Measurements from ENCODE around the gene MYH10. TPM values are rescaled to one million over a fixed set of nuclear protein-coding genes. Genes with fewer than 3 reads are reported as not detected.
"Not testable (repeated sequence)": the region's sequence is repeated elsewhere in the genome, so short reads cannot be mapped to it uniquely, and the experiment has no call there.

Gene MYH10
- total RNA-seq, 1 donor from 2014 or later, result 75.7 TPM

DNA sequence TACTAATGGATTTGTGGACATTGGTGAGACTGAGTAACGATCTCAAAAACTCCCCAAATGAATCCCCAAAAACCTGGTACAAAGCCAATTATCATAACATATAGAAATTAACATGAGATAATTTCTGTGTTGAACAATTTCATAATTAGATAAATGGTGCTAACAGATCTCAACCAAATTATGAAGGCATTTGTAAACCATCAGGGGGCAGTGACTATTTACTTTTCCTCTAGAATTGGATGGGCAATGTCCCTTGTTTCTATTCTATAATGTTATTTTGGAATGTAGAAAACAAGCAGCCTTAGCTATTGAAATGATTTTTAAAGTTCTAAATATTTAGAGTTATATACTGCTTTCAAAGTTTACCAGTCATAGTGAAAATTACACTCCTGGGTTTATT lies 57.8 kb downstream of the MYH10 start:
- no peak for DNase-seq (ENCODE audit: low spot score)
- intact Hi-C loops (cut with DNase I), result loop anchor here (10.0 kb wide), 1 partner anchor 172 kb away; the partner anchor contains the start of gene CCDC42

GRCh38 chr17:8563981-8564602 lies 66.4 kb downstream of the MYH10 start:
- intact Hi-C loops (cut with DNase I), result no loop called here
- DNase-seq (ENCODE audit: low spot score), result no peak
- no peak for ATAC-seq

More for the DNA sequence above, 57.8 kb downstream of the MYH10 start:
- ATAC-seq, result no peak

- intact Hi-C loops (cut with DNase I), result no loop called here
- DNase-seq (ENCODE audit: low spot score) (no peak), ATAC-seq (no peak)
Measured at GRCh38 chr17:8563024-8563776, 67.3 kb downstream of the MYH10 start.

DNA sequence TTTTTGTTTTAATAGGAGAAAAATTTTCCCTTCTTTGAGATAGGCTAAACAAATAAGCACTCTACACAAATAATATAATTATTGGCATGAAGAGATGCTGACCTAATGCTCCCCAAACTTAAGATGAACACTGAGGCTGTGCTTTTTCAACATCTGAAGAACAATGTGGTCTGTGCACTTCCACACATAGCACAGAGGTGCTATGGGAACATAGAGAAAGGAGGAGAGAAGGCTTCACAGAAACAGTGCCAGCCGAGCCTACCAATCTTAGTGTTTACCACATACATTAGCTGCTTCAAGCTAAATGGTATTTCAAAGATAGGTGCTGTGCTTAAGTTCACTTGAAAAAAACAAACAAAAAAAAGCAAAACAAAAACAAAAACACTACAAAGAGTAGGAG lies 72.4 kb downstream of the MYH10 start:
- DNase-seq (ENCODE audit: low spot score), result no peak
- intact Hi-C loops (cut with DNase I), result no loop called here
- no peak for ATAC-seq

DNA sequence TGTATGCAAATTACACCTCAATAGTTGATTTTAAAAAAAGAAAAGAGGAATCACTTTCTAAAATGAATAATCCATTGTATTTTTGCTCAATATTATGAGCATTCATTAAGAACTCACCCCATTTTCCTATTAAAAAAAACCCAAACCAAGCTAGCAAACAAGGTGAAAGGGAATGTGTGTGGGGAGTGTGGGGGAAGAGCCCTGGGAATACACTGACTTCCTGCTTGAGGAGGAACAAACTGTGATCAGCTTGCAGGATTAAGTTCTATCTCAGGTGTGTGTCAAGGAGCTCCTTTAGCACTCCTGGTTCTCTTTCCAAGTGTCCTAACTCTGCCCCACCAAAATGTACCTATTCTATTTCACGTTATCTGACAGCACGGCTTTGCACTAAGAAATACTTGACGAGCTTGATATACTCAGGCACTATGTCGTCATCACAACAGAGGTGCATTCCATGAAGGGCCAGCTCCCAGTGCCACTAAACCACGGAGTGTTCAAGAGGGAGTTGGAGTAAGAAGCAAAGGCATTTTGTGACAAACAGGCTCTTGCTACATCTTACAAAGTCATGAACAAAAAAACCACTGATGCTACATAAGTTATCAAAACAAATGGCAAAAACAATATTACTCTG lies 73.2 kb downstream of the MYH10 start:
- intact Hi-C loops (cut with DNase I), result no loop called here
- DNase-seq (ENCODE audit: low spot score) (no peak), ATAC-seq (no peak)

DNA sequence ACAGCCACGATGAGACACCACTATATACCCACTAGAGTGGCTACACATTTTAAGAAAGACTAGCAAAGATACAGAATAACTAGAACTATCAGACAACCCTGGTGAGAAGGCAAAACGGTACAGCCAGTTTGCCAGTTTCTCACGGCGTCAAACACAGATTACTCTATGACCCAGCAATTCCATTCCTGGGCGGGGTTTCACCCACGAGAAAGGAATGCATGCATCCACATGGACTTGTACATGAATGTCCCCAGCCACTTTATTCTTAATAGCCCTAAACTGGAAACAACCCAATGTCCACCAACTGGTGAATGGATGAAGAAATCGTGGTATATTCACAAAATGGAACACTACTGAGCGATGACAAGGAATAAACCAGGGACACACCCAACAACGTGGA lies 74.5 kb downstream of the MYH10 start:
- DNase-seq (ENCODE audit: low spot score) (no peak), ATAC-seq (no peak)
- intact Hi-C loops (cut with DNase I), result no loop called here

- no peak for DNase-seq (ENCODE audit: low spot score)
- intact Hi-C loops (cut with DNase I), result no loop called here
- ATAC-seq, result no peak
Measured at GRCh38 chr17:8555062-8555461, 75.5 kb downstream of the MYH10 start.

- no peak for DNase-seq (ENCODE audit: low spot score)
- intact Hi-C loops (cut with DNase I), result no loop called here
- no peak for ATAC-seq
Measured at GRCh38 chr17:8552577-8553320, 77.8 kb downstream of the MYH10 start.

DNA sequence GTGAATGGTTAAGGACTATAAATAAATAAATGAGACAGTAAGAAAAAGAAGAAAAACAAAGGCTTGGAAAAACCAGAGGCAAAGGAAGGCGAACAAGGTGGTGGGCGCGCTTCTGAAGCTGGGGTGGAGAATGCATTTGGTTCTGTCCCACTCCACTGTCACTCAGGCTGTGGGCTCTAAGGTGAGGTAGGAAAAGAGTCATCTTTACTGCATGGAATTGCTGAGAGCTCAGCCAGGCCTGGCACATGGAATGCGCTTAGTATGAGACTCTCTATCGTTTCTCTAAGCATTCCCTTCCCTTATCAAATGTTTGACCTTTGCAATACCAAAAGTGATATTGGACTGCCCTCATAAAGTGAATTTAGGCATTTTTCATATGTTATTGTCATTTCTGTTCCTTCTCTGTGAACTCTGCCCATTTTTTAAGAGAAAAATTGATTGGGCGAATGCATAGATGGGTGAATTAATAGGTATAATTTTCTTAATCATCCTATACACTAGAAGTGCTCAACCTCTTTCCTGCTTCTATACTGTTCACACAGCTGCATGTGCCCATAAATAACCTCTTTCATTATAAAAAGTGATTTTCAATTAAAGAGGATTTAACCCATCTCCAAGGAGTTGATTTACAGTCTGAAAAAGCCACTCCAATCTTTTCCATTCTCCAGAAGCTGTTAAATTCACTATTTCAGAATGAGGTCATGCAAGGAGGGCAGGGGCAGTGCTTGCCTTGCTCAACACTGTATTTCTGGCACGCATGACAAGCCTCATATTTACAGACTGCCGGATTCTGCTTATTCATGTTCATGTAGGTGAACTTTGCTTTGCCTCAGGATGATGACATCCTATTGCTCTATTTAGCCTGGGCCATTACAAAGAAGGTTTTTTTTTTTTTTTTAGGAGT lies 87.7 kb downstream of the MYH10 start:
- DNase-seq (ENCODE audit: low spot score), result no peak

DNA sequence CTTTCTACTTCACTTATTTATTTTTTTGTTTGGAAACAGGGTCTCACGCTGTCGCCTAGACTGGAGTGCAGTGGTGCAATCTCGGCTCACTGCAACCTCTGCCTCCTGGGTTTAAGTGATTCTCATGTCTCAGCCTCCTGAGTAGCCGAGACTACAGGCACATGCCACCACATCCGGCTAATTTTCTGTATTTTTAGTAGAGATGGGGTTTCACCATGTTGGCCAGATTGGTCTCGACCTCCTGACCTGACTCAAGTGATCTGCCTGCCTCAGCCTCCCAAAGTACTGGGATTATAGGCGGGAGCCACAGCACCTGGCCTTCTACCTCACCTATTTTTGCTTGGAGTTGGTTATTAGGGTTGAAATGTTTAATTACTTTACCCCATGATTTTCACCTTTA lies 90.5 kb downstream of the MYH10 start:
- DNase-seq (ENCODE audit: low spot score); ATAC-seq; intact Hi-C loops (cut with DNase I): not testable (repeated sequence)

More for the DNA sequence above, 87.7 kb downstream of the MYH10 start:
- intact Hi-C loops (cut with DNase I), result no loop called here
- ATAC-seq, result peak; percentile 92

GRCh38 chr17:8537734-8538133 lies 92.8 kb downstream of the MYH10 start:
- no peak for DNase-seq (ENCODE audit: low spot score)
- ATAC-seq, result no peak
- intact Hi-C loops (cut with DNase I), result no loop called here

DNA sequence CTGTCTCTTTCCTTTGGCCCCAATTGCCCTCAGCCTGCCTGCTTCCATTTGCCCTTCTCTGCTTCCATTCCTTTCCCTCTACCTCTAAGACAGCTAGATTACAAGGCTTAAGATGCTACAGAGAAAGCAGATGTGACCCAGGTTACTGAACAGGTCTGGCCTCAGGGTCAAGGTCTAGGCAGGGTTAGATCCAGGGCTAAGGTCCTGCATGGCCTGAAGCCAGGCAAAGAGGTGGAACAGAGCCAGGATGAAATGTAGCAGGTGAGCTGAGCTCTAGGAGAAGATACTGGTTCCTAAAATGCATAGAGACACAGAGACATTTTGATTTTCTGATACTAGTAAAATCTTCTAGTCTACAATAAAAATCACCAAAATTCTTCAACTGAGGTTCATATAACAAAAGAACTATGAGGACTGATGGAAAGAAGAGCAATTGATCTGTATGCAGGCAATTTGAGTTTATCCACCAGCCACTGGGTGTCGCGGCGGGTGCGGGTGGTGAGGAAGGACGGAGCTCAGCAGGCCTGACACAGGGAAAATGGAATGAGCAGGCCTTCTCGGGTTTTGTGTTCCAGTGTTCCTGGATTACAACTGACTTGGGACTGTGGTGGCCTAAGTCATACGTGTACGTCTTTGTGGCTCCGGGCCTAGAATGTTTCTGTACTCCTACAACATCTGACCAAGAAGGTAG lies 95.9 kb downstream of the MYH10 start:
- ATAC-seq, result no peak
- no peak for DNase-seq (ENCODE audit: low spot score)
- intact Hi-C loops (cut with DNase I), result no loop called here

DNA sequence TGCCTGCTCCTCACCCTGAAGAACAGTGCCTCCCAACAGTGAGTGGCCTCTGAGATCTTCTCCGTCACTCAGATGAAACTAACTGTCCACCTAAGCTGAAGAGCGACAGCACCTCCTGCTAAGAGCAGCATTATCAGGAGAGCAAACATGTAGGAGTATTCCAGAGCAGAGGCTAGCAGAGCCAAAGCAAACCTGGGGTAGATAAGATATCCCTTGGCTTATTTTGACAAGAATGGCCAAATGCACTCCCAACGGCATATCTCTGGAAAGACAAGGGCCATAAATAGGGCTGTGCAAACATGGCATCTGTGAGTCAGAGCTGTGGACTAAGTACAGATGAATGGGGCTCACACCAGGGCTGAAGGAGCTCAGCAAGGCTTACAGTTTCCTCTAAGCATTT lies 98.5 kb downstream of the MYH10 start:
- DNase-seq (ENCODE audit: low spot score) (no peak), ATAC-seq (no peak)
- intact Hi-C loops (cut with DNase I), result no loop called here

GRCh38 chr17:8522577-8522976 lies 107.9 kb downstream of the MYH10 start:
- ATAC-seq (no peak), DNase-seq (ENCODE audit: low spot score) (no peak)
- intact Hi-C loops (cut with DNase I), result no loop called here

GRCh38 chr17:8520981-8521380 lies 109.5 kb downstream of the MYH10 start:
- ATAC-seq (no peak), DNase-seq (ENCODE audit: low spot score) (no peak)
- intact Hi-C loops (cut with DNase I), result no loop called here

- ATAC-seq, result no peak
- DNase-seq (ENCODE audit: low spot score), result no peak
- intact Hi-C loops (cut with DNase I), result no loop called here
Measured at GRCh38 chr17:8518850-8519249, 111.7 kb downstream of the MYH10 start.

- intact Hi-C loops (cut with DNase I), result no loop called here
- DNase-seq (ENCODE audit: low spot score), result no peak
- no peak for ATAC-seq
Measured at GRCh38 chr17:8518326-8518725, 112.2 kb downstream of the MYH10 start.

DNA sequence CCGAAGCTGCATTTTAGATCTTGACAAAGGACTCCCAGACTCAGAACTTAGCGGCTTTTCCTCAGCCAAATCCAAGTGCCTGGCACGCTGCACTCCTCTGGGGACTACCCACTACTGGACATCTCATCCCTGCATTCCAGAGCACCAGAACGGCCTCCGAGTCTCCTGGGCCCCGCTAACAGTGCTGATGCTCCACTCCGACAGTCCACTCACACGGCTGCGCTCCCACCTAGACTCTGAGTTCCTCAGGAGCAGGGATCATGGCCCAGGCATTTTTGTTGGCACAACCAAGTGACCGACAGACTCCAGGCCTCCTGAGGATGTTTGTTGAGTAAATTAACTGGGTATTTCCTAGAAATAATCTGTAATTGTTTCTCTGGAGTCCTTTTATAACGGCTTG lies 115.7 kb downstream of the MYH10 start:
- ATAC-seq (no peak), DNase-seq (ENCODE audit: low spot score) (no peak)
- intact Hi-C loops (cut with DNase I), result no loop called here
